ENCODE data around the gene HEXA. TPM values are rescaled to one million over a fixed set of nuclear protein-coding genes. Genes with fewer than 3 reads are reported as not detected.

Gene HEXA
- total and polyA plus RNA-seq, 2 of the 8 experiments (the other 6 are each of a cell fraction or from before 2014, with no cell fraction given), result 52.5 to 73.7 TPM

DNA sequence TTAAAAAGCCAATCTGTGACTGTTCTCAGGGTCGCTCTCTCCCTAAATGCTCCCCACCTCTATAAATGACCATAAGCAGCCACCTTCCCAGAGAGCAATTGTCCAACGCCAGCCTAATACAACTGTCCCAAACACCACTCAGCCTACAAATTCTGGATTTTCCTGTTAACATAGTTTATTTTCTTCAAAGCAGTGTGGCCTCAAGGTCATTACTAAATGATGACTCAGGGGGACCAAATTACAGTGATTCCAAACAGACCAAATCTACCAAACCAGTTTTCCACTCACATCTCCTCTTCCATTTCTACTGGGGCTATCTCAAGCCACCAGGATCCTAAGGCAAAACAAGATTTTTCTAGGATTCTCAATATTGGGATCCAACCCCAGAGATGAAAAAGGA, 22.5 kb downstream of the HEXA start (continued):
- TF ChIP-seq, protein P1, sequence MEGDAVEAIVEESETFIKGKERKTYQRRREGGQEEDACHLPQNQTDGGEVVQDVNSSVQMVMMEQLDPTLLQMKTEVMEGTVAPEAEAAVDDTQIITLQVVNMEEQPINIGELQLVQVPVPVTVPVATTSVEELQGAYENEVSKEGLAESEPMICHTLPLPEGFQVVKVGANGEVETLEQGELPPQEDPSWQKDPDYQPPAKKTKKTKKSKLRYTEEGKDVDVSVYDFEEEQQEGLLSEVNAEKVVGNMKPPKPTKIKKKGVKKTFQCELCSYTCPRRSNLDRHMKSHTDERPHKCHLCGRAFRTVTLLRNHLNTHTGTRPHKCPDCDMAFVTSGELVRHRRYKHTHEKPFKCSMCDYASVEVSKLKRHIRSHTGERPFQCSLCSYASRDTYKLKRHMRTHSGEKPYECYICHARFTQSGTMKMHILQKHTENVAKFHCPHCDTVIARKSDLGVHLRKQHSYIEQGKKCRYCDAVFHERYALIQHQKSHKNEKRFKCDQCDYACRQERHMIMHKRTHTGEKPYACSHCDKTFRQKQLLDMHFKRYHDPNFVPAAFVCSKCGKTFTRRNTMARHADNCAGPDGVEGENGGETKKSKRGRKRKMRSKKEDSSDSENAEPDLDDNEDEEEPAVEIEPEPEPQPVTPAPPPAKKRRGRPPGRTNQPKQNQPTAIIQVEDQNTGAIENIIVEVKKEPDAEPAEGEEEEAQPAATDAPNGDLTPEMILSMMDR (IDR thresholded peaks at IDR 0.05; ENCODE audit: control extremely low read depth in 1 of 3, insufficient read depth in 1 of 3, low read depth in 1 of 3, low read length in 3 of 3), result no peak
